Hepatocyte (in vitro differentiated cells): Measurements from ENCODE around the gene JARID2. TPM values are rescaled to one million over a fixed set of nuclear protein-coding genes. Genes with fewer than 3 reads are reported as not detected.

ENCODE experiments used
- DNase-seq: peaks from one replicate; pipeline ENCODE4 v3.0.0-alpha.2; 2016; ENCODE audit warnings: low spot score
- H2AFZ ChIP-seq: fragments of 200-600 bp; sonication (generic); 2 replicates; pipeline ENCODE4 v1.6.0; 2016; ENCODE audit warnings: antibody characterized with exemption, mild to moderate bottlenecking
- H3K27ac ChIP-seq: fragments of 200-600 bp; sonication (generic); 2 replicates; pipeline ENCODE4 v1.5.1; 2016; ENCODE audit warnings: mild to moderate bottlenecking
- H3K27me3 ChIP-seq: fragments of 200-600 bp; sonication (generic); 2 replicates; pipeline ENCODE4 v1.6.1; 2016
- H3K36me3 ChIP-seq: fragments of 200-600 bp; sonication (generic); replicated peaks from 2 replicates; pipeline ENCODE4 v1.5.1; 2016; ENCODE audit warnings: low read depth; ENCODE audit not compliant: insufficient read depth
- H3K4me1 ChIP-seq: fragments of 200-600 bp; sonication (generic); 2 replicates; pipeline ENCODE4 v1.5.1; 2016; ENCODE audit warnings: mild to moderate bottlenecking, moderate library complexity; ENCODE audit not compliant: insufficient read depth
- H3K4me2 ChIP-seq: fragments of 200-600 bp; sonication (generic); 2 replicates; pipeline ENCODE4 v1.6.0; 2016
- H3K4me3 ChIP-seq: fragments of 200-600 bp; sonication (generic); 2 replicates; pipeline ENCODE4 v1.5.1; 2016; ENCODE audit warnings: mild to moderate bottlenecking
- H3K79me2 ChIP-seq: fragments of 200-600 bp; sonication (generic); 2 replicates; pipeline ENCODE4 v1.6.0; 2017; ENCODE audit warnings: mild to moderate bottlenecking
- H3K9me2 ChIP-seq: fragments of 200-600 bp; sonication (generic); replicated peaks from 2 replicates; pipeline ENCODE4 v1.6.0; 2017; ENCODE audit warnings: mild to moderate bottlenecking; ENCODE audit not compliant: insufficient read depth
- H3K9me3 ChIP-seq: fragments of 200-600 bp; sonication (generic); 2 replicates; pipeline ENCODE4 v1.5.1; 2016; ENCODE audit warnings: low read depth, mild to moderate bottlenecking
- H4K20me1 ChIP-seq: fragments of 200-600 bp; sonication (generic); 2 replicates; pipeline ENCODE4 v1.6.0; 2016; ENCODE audit warnings: mild to moderate bottlenecking; ENCODE audit not compliant: insufficient read depth, poor library complexity, severe bottlenecking
- CTCF ChIP-seq: fragments of 200-600 bp; sonication (generic); IDR thresholded peaks from 2 replicates; pipeline ENCODE4 v1.5.1; 2016; ENCODE audit warnings: antibody characterized with exemption, mild to moderate bottlenecking; ENCODE audit not compliant: poor library complexity
- EZH2 ChIP-seq: fragments of 200-600 bp; sonication (generic); IDR thresholded peaks from 2 replicates; pipeline ENCODE4 v1.6.1; 2016; ENCODE audit warnings: antibody characterized with exemption, mild to moderate bottlenecking, borderline replicate concordance
- EZH2phosphoT487 ChIP-seq: fragments of 200-600 bp; sonication (generic); IDR thresholded peaks from one replicate; pipeline ENCODE4 v1.6.1; 2018; ENCODE audit warnings: antibody characterized with exemption, mild to moderate bottlenecking, low read depth, moderate library complexity; ENCODE audit not compliant: unreplicated experiment, severe bottlenecking
- WGBS: methylation state at CpG from one replicate; pipeline ENCODE4 v1.1.6; 2016; ENCODE audit warnings: low lambda C conversion rate; ENCODE audit errors: missing lambda C conversion rate; 5-methylcytosine and 5-hydroxymethylcytosine counted together
- polyA plus RNA-seq: library from polyadenylated mRNA; unstranded; fragments of >200 nt; fragmentation: Nextera tagmentation; extraction: Ambion mirVana; gene quantifications from 2 replicates; pipeline ENCODE4 v1.2.1, GENCODE V29; 2016
- total RNA-seq: library from RNA; depleted of rRNA; stranded (reverse); fragments of >200 nt; gene quantifications from 2 replicates; pipeline ENCODE4 v1.2.3, GENCODE V29; 2014

Gene JARID2
- total and polyA plus RNA-seq, 2 experiments from 2014 or later, result 4.6 to 11.6 TPM

- WGBS, result 96% methylated on average over 6 of the region's 6 CpGs
- Histone ChIP-seq H4K20me1 (peaks cover 13% of the 10 kb centered on the region), H3K4me1 (peaks cover 35% of the 10 kb centered on the region)
Observed at GRCh38 chr6:15326067-15326614, 80.3 kb downstream of the JARID2 start.

GRCh38 chr6:15327271-15327670 is 81.4 kb downstream of the JARID2 start:
- H3K4me3 ChIP-seq, result no peak overlapping the region
- no peaks in the 10 kb centered on the region for H3K9me2 ChIP-seq
- no peak overlapping the region for H2AFZ ChIP-seq
- peaks cover 93% of the 10 kb centered on the region for H3K79me2 ChIP-seq
- WGBS, result 72% methylated on average over 7 of the region's 7 CpGs
- no peak overlapping the region for H3K4me2 ChIP-seq
- peaks cover 13% of the 10 kb centered on the region for H4K20me1 ChIP-seq
- no peak for DNase-seq
- H3K27me3 ChIP-seq, result no peaks in the 10 kb centered on the region
- H3K9me3 ChIP-seq, result no peaks in the 10 kb centered on the region
- TF ChIP-seq EZH2phosphoT487 (no peak), CTCF (peak; percentile 10), EZH2 (no peak)
- H3K27ac ChIP-seq, result no peak overlapping the region
- H3K36me3 ChIP-seq, result no peaks in the 10 kb centered on the region
- H3K4me1 ChIP-seq, result peaks cover 39% of the 10 kb centered on the region

More at GRCh38 chr6:15326067-15326614, 80.3 kb downstream of the JARID2 start:
- no peak for TF ChIP-seq CTCF
- no peak for TF ChIP-seq EZH2
- no peak for DNase-seq
- Histone ChIP-seq H3K79me2 (peaks cover 93% of the 10 kb centered on the region), H3K27ac (no peak overlapping the region), H3K4me2 (no peak overlapping the region), H3K36me3 (no peaks in the 10 kb centered on the region), H2AFZ (no peak overlapping the region), H3K27me3 (no peaks in the 10 kb centered on the region), H3K9me3 (no peaks in the 10 kb centered on the region), H3K9me2 (no peaks in the 10 kb centered on the region), H3K4me3 (no peak overlapping the region)

- 78% methylated on average over 4 of the region's 4 CpGs for WGBS
- no peaks in the 10 kb centered on the region for H3K36me3 ChIP-seq
- no peak overlapping the region for H3K27ac ChIP-seq
- DNase-seq, result no peak
- H3K4me1 ChIP-seq, result peaks cover 30% of the 10 kb centered on the region
- no peaks in the 10 kb centered on the region for H3K9me2 ChIP-seq
- peak overlapping the region; percentile 33 for H3K4me2 ChIP-seq
- H3K9me3 ChIP-seq, result no peaks in the 10 kb centered on the region
- H4K20me1 ChIP-seq, result peaks cover 13% of the 10 kb centered on the region
- no peak overlapping the region for H3K4me3 ChIP-seq
- H3K79me2 ChIP-seq, result peaks cover 92% of the 10 kb centered on the region
- no peak overlapping the region for H2AFZ ChIP-seq
- TF ChIP-seq EZH2phosphoT487 (no peak), CTCF (no peak), EZH2 (no peak)
- H3K27me3 ChIP-seq, result no peaks in the 10 kb centered on the region
Observed at GRCh38 chr6:15329197-15329671, 83.4 kb downstream of the JARID2 start.
